ENCODE data around the gene ZNF460. TPM values are rescaled to one million over a fixed set of nuclear protein-coding genes. Genes with fewer than 3 reads are reported as not detected.

The ZNF460 gene
- total and polyA plus RNA-seq, 2 of the 13 experiments (the other 11 are each of a cell fraction or from before 2014, with no cell fraction given): 14.5 to 44.8 TPM

DNA sequence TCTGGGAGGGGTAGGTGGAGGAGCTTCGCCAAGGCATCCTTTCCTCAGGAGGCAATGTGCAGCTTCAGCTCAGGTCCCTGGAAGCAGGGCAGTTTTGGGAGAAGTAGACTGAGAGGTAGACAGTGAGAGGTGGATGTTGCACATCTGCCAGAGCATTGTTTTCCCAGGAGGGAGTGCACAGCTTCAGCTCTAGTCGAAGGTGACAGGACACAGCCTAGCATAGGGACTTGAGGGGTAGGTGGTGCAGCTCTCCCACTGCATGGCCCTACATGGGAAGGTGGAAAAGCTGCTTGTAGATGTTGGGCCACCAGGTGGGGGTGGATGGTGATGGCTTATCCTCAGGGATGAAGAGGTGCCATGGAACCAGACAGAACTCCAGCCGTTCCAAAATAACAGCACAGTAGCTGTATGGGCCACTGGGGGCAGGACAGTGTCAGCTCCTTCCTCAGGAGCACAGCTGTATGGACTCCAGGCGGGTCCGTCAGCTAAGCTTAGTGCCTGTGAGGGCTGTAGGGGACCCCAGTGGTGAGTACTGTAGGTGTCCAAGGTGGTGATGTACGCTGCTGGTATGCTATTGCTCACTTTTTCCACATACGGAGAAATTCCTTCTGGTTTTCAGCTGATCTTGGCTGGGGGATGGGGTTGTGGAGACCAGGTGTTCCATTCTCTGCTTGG lies 22.6 kb downstream of the ZNF460 start:
- POLR2A ChIA-PET: interaction anchor here (1.2 kb wide), 1 partner anchor 17 kb away, joined by 3 read pairs; the partner anchor contains the start of gene ZNF543
- no peak for FAIRE-seq
- Histone ChIP-seq H3K79me2 (ENCODE audit: insufficient read depth, low read length) (peaks cover 2% of the 10 kb centered on the region), H3K36me3 (replicated peaks in 1 of 2; ENCODE audit: control insufficient read depth in 1 of 2, insufficient read depth in 2 of 2, low read length in 2 of 2) (peaks cover 2 to 10% of the 10 kb centered on the region in 2 experiments; a peak in 3 of 5 replicates), H4K20me1 (ENCODE audit: insufficient read depth, low read length) (no peaks in the 10 kb centered on the region; the same call in 1 of the 2 replicates), H3K9me3 (ENCODE audit: low read length) (no peaks in the 10 kb centered on the region), H2AFZ (ENCODE audit: low read length) (no peak overlapping the region), H3K27ac (ENCODE audit: extremely low read length, insufficient read depth, low read length) (no peak overlapping the region), H3K9ac (ENCODE audit: insufficient read depth, low read depth, low read length) (no peak overlapping the region), H3K4me3 (replicated peaks in 1 of 3; ENCODE audit: insufficient read depth in 1 of 3, low read depth in 2 of 3, low read length in 3 of 3) (no peak overlapping the region), H3K4me1 (ENCODE audit: insufficient read depth, low read length) (no peaks in the 10 kb centered on the region), H3K4me2 (ENCODE audit: low read depth, low read length) (no peak overlapping the region), H3K27me3 (ENCODE audit: control insufficient read depth in 1 of 2, insufficient read depth in 2 of 2, low read length in 2 of 2) (no peaks in the 10 kb centered on the region)
- BruUV-seq (replicated peaks): no TSS peak
- peak; percentile 80 for ATAC-seq
- intact Hi-C loops (cut with micrococcal nuclease; ENCODE audit: unreplicated experiment) (no loop called here), in situ Hi-C loops (cut with HindIII; ENCODE audit: extremely low pct_ligation_motif_present, low pct_unique_long_range_greater_than_20kb) (no loop called here)
- CTCF ChIA-PET (ENCODE audit: low intra/inter-chr PET ratio, low total read pairs): no interaction called here
- no peak for DNase-seq (ENCODE audit: low spot score)
- WGBS (ENCODE audit: low lambda C conversion rate): 90% methylated on average over 3 of the region's 7 CpGs
- TF ChIP-seq CTCF (CRISPR knock-in tag; IDR thresholded peaks at IDR 0.05): 0 out of 2 replicates have a peak, but pooled peaks have one; percentile 8
- no peak for TF ChIP-seq TGIF2 (CRISPR knock-in tag; IDR thresholded peaks at IDR 0.05)
- no peak for TF ChIP-seq PAX8 (CRISPR knock-in tag; IDR thresholded peaks at IDR 0.05; ENCODE audit: borderline replicate concordance)
- TF ChIP-seq ZNF367 (CRISPR knock-in tag; IDR thresholded peaks at IDR 0.05; ENCODE audit: borderline replicate concordance): no peak
- no peak for TF ChIP-seq ZNF761 (CRISPR knock-in tag; conservative IDR thresholded peaks at IDR 0.05)
- TF ChIP-seq PAWR (CRISPR knock-in tag; IDR thresholded peaks at IDR 0.05; ENCODE audit: borderline replicate concordance): no peak
- TF ChIP-seq, protein P1, sequence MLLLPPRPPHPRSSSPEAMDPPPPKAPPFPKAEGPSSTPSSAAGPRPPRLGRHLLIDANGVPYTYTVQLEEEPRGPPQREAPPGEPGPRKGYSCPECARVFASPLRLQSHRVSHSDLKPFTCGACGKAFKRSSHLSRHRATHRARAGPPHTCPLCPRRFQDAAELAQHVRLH (CRISPR knock-in tag; IDR thresholded peaks at IDR 0.05; ENCODE audit: borderline replicate concordance, low read depth): no peak
- TF ChIP-seq MIER2 (CRISPR knock-in tag; IDR thresholded peaks at IDR 0.05): no peak
- TF ChIP-seq RBM22 (optimal IDR thresholded peaks at IDR 0.05; ENCODE audit: low read length): peak; percentile 16
- no peak for TF ChIP-seq HIC2 (CRISPR knock-in tag; IDR thresholded peaks at IDR 0.05; ENCODE audit: low read depth)
- no peak for TF ChIP-seq SP2 (CRISPR knock-in tag; IDR thresholded peaks at IDR 0.05)
- TF ChIP-seq SMC3 (IDR thresholded peaks at IDR 0.05; ENCODE audit: low read length): no peak
- TF ChIP-seq ZNF816 (CRISPR knock-in tag; IDR thresholded peaks at IDR 0.05; ENCODE audit: borderline replicate concordance): no peak
- TF ChIP-seq ESRRA (CRISPR knock-in tag; IDR thresholded peaks at IDR 0.05; ENCODE audit: low read depth): no peak
- TF ChIP-seq SALL1 (CRISPR knock-in tag; IDR thresholded peaks at IDR 0.05): 0 out of 2 replicates have a peak, but pooled peaks have one; percentile 0
- TF ChIP-seq ZSCAN12 (CRISPR knock-in tag; IDR thresholded peaks at IDR 0.05): no peak
- no peak for TF ChIP-seq ZNF235 (CRISPR knock-in tag; IDR thresholded peaks at IDR 0.05; ENCODE audit: borderline replicate concordance)
- TF ChIP-seq NCOA1 (CRISPR knock-in tag; IDR thresholded peaks at IDR 0.05): no peak
- TF ChIP-seq ETV6 (CRISPR knock-in tag; conservative IDR thresholded peaks at IDR 0.05): no peak
- TF ChIP-seq POLR2G (IDR thresholded peaks at IDR 0.05; ENCODE audit: low read depth, low read length): peak; percentile 43; the same call in 1 of the 2 replicates
